H9 (cell line): ENCODE data around the gene SIGLEC1. TPM values are rescaled to one million over a fixed set of nuclear protein-coding genes. Genes with fewer than 3 reads are reported as not detected.
A peak's percentile ranks its signal among the peaks of the same experiment; 100 is the strongest.

Experiments
- DNase-seq: peaks from one replicate; pipeline ENCODE4 v3.0.0-alpha.2; 2017
- H2AFZ ChIP-seq: one replicate; pipeline ENCODE4 v1.6.1; 2013; ENCODE audit warnings: mild to moderate bottlenecking, low read length, control low read depth, moderate library complexity
- H2AK5ac ChIP-seq: 2 replicates; pipeline ENCODE4 v1.6.1; 2013; ENCODE audit warnings: low read length, control low read depth, mixed read lengths; ENCODE audit not compliant: insufficient read length
- H2BK120ac ChIP-seq: one replicate; pipeline ENCODE4 v1.6.1; 2013; ENCODE audit warnings: low read depth, mild to moderate bottlenecking, low read length, control low read depth, inconsistent platforms; ENCODE audit not compliant: poor library complexity, severe bottlenecking
- H2BK12ac ChIP-seq: 2 replicates; pipeline ENCODE4 v1.6.1; 2013; ENCODE audit warnings: low read length, control low read depth, mixed read lengths, low read depth; ENCODE audit not compliant: insufficient read length
- H2BK15ac ChIP-seq: 2 replicates; pipeline ENCODE4 v1.6.1; 2013; ENCODE audit warnings: low read depth, low read length, control low read depth
- H2BK20ac ChIP-seq: one replicate; pipeline ENCODE4 v1.6.1; 2013; ENCODE audit warnings: low read depth, mild to moderate bottlenecking, low read length, control low read depth, inconsistent platforms; ENCODE audit not compliant: poor library complexity, severe bottlenecking
- H2BK5ac ChIP-seq: 2 replicates; pipeline ENCODE4 v1.6.1; 2013; ENCODE audit warnings: low read length, control low read depth, mixed read lengths; ENCODE audit not compliant: insufficient read length
- H3K14ac ChIP-seq: 2 replicates; pipeline ENCODE4 v1.6.1; 2013; ENCODE audit warnings: low read length, control low read depth; ENCODE audit not compliant: insufficient read depth
- H3K18ac ChIP-seq: 2 replicates; pipeline ENCODE4 v1.6.1; 2013; ENCODE audit warnings: low read depth, mild to moderate bottlenecking, mixed read lengths, low read length, control low read depth; ENCODE audit not compliant: insufficient read length
- H3K23ac ChIP-seq: 2 replicates; pipeline ENCODE4 v1.6.1; 2013; ENCODE audit warnings: low read length, control low read depth, mixed read lengths, low read depth; ENCODE audit not compliant: insufficient read length
- H3K23me2 ChIP-seq: 2 replicates; pipeline ENCODE4 v1.6.1; 2013; ENCODE audit warnings: low read depth, mild to moderate bottlenecking, mixed read lengths, low read length, control low read depth; ENCODE audit not compliant: insufficient read length, poor library complexity, severe bottlenecking
- H3K27ac ChIP-seq: 2 replicates; pipeline ENCODE4 v1.5.1; 2013; ENCODE audit warnings: low read length, control low read depth, mixed read lengths, low read depth; ENCODE audit not compliant: insufficient read length
- H3K27me3 ChIP-seq: 2 replicates; pipeline ENCODE4 v1.6.1; 2013; ENCODE audit warnings: low read length, control low read depth, inconsistent platforms; ENCODE audit not compliant: insufficient read depth
- H3K4ac ChIP-seq: 2 replicates; pipeline ENCODE4 v1.6.1; 2013; ENCODE audit warnings: low read depth, mild to moderate bottlenecking, control low read depth, inconsistent platforms, low read length, moderate library complexity
- H3K4me1 ChIP-seq: 2 replicates; pipeline ENCODE4 v1.6.1; 2013; ENCODE audit warnings: low read length, control low read depth, inconsistent platforms; ENCODE audit not compliant: insufficient read depth
- H3K4me2 ChIP-seq: 2 replicates; pipeline ENCODE4 v1.6.1; 2013; ENCODE audit warnings: low read length, control low read depth, mixed read lengths; ENCODE audit not compliant: insufficient read length, insufficient read depth
- H3K56ac ChIP-seq: 2 replicates; pipeline ENCODE4 v1.6.1; 2013; ENCODE audit warnings: low read depth, mild to moderate bottlenecking, mixed read lengths, low read length, control low read depth; ENCODE audit not compliant: insufficient read length
- H3K79me1 ChIP-seq: 2 replicates; pipeline ENCODE4 v1.6.1; 2013; ENCODE audit warnings: low read depth, mild to moderate bottlenecking, moderate library complexity, low read length, control low read depth, inconsistent platforms; ENCODE audit not compliant: insufficient read depth, poor library complexity, severe bottlenecking
- H3K79me2 ChIP-seq: 2 replicates; pipeline ENCODE4 v1.6.1; 2013; ENCODE audit warnings: low read length, control low read depth, inconsistent platforms; ENCODE audit not compliant: insufficient read depth
- H3K9ac ChIP-seq: 2 replicates; pipeline ENCODE4 v1.6.1; 2013; ENCODE audit warnings: low read length, control low read depth, mixed read lengths; ENCODE audit not compliant: insufficient read length; ENCODE audit errors: extremely low read depth
- H3K9me3 ChIP-seq: one replicate; pipeline ENCODE4 v1.6.1; 2013; ENCODE audit warnings: low read depth, low read length, inconsistent platforms; ENCODE audit not compliant: control insufficient read depth
- H3T11ph ChIP-seq: one replicate; pipeline ENCODE4 v1.6.1; 2013; ENCODE audit warnings: mild to moderate bottlenecking, low read length, control low read depth, inconsistent platforms
- H4K20me1 ChIP-seq: one replicate; pipeline ENCODE4 v1.6.1; 2013; ENCODE audit not compliant: control insufficient read depth, insufficient read length, insufficient read depth
- H4K5ac ChIP-seq: 2 replicates; pipeline ENCODE4 v1.6.1; 2013; ENCODE audit warnings: low read depth, mild to moderate bottlenecking, mixed read lengths, low read length, control low read depth; ENCODE audit not compliant: insufficient read length
- H4K8ac ChIP-seq: replicated peaks from 2 replicates; pipeline ENCODE4 v1.6.1; 2013; ENCODE audit warnings: low read length, control low read depth, mixed read lengths, low read depth; ENCODE audit not compliant: insufficient read length
- H4K91ac ChIP-seq: 2 replicates; pipeline ENCODE4 v1.6.1; 2013; ENCODE audit warnings: low read depth, mild to moderate bottlenecking, moderate library complexity, mixed read lengths, low read length, control low read depth; ENCODE audit not compliant: insufficient read length
- H3K27ac Mint-ChIP-seq, 3 experiments: 2 replicates in 2 of 3; 3 replicates in 1 of 3; pipeline ENCODE4 v1.8.0; 2020 to 2021; ENCODE audit warnings: mixed read lengths in 3 of 3, mild to moderate bottlenecking in 1 of 3, moderate library complexity in 1 of 3
- H3K27me3 Mint-ChIP-seq: 2 replicates; pipeline ENCODE4 v1.8.0; 2021; ENCODE audit warnings: low read depth, mild to moderate bottlenecking, moderate library complexity, mixed read lengths
- H3K36me3 Mint-ChIP-seq, 3 experiments: 2 replicates in 2 of 3; 3 replicates in 1 of 3; pipeline ENCODE4 v1.8.0; 2020 to 2021; ENCODE audit warnings: low read depth in 3 of 3, mixed read lengths in 3 of 3; ENCODE audit not compliant: insufficient read depth in 1 of 3
- H3K4me1 Mint-ChIP-seq, 2 experiments: 2 replicates each; pipeline ENCODE4 v1.8.0; 2020; ENCODE audit warnings: mixed read lengths in 2 of 2
- H3K4me3 Mint-ChIP-seq, 2 experiments: 2 replicates in 1 of 2; 3 replicates in 1 of 2; pipeline ENCODE4 v1.8.0; 2020 to 2021; ENCODE audit warnings: mild to moderate bottlenecking in 2 of 2, mixed read lengths in 2 of 2, moderate library complexity in 1 of 2
- H3K9me3 Mint-ChIP-seq, 2 experiments: 2 replicates in 1 of 2; 3 replicates in 1 of 2; pipeline ENCODE4 v1.8.0; 2020; ENCODE audit warnings: mild to moderate bottlenecking in 2 of 2, mixed read lengths in 2 of 2, moderate library complexity in 1 of 2
- CTCF ChIP-seq: fragments of 200-600 bp; sonication (generic); conservative IDR thresholded peaks from 3 replicates; pipeline ENCODE4 v1.8.0; 2021; ENCODE audit warnings: antibody characterized with exemption, mild to moderate bottlenecking
- WGBS: extraction: QIAGEN DNeasy Blood & Tissue Kit; methylation state at CpG from one replicate; pipeline ENCODE4 v1.1.7; 2013; ENCODE audit warnings: missing lambda C conversion rate, low lambda C conversion rate, mixed read lengths; ENCODE audit not compliant: insufficient read length; ENCODE audit errors: extremely low coverage; 5-methylcytosine and 5-hydroxymethylcytosine counted together
- total RNA-seq: library from RNA; stranded (reverse); gene quantifications from 2 replicates; pipeline ENCODE4 v1.2.1, GENCODE V29; 2021

Gene SIGLEC1
- total RNA-seq, 1 experiment from 2014 or later = not detected

DNA sequence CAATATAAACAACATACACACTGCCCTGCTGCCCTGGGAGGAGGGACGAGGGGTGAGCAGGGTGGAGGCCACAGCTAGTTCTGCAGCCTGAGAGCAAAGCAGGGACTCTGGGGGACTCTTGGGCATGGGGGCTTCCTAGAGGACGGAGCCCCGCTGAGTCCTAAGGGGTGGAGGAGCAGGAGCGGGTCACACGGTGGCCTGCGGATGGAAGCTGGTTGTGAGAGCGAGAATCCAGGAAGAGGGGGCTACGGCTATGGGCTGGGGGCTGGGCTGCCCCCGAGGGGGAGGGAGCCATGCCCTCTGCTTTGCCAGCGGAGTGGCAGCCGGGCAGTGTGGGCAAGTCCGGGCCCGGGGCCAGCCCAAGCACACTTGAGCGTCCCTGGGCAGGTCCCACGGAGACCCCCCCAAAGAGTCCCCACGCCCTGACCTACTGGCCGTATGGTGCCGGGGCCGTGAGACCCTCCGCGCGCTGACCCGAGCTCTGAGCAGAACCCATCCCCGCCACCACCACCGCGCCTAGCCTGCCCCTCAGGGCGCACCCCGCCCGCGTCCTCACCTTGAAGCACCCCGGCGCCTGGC, 31.0 kb downstream of the SIGLEC1 start:
- peaks cover 22 to 37% of the 10 kb centered on the region in 2 experiments for H3K4me1 Mint-ChIP-seq
- H2AFZ ChIP-seq = no peak overlapping the region

More for the DNA sequence above, 31.0 kb downstream of the SIGLEC1 start:
- H3K9me3 Mint-ChIP-seq = no peaks in the 10 kb centered on the region; a peak in 1 of 5 replicates
- peaks cover 13% of the 10 kb centered on the region for H3K23me2 ChIP-seq
- H4K91ac ChIP-seq = no peak overlapping the region
- peaks cover 4% of the 10 kb centered on the region; the same call in 1 of the 2 replicates for H3K4me1 ChIP-seq
- no peaks in the 10 kb centered on the region for H3K9me3 ChIP-seq
- H3K27ac Mint-ChIP-seq = no peak overlapping the region
- no peak for TF ChIP-seq CTCF
- H3K27ac ChIP-seq = no peak overlapping the region
- H2BK12ac ChIP-seq = no peak overlapping the region
- H4K5ac ChIP-seq = no peak overlapping the region
- H3K79me1 ChIP-seq = no peaks in the 10 kb centered on the region
- no peak overlapping the region for H3K18ac ChIP-seq
- H2BK120ac ChIP-seq = no peak overlapping the region
- H2BK20ac ChIP-seq = no peak overlapping the region
- no peak overlapping the region for H4K8ac ChIP-seq
- H2BK15ac ChIP-seq = no peak overlapping the region
- no peak overlapping the region for H3K9ac ChIP-seq
- H3K27me3 Mint-ChIP-seq = peaks cover 50% of the 10 kb centered on the region
- no peaks in the 10 kb centered on the region for H4K20me1 ChIP-seq
- H3K79me2 ChIP-seq = no peaks in the 10 kb centered on the region
- H2AK5ac ChIP-seq = no peak overlapping the region
- no peak overlapping the region for H3K4ac ChIP-seq
- DNase-seq = no peak
- no peaks in the 10 kb centered on the region for H3K36me3 Mint-ChIP-seq
- H2BK5ac ChIP-seq = no peak overlapping the region
- H3K14ac ChIP-seq = no peak overlapping the region; the same call in 1 of the 2 replicates
- H3K4me3 Mint-ChIP-seq = peak overlapping the region; percentile 55 to 84
- peak overlapping the region; percentile 84 for H3K4me2 ChIP-seq
- no peak overlapping the region for H3K56ac ChIP-seq
- H3T11ph ChIP-seq = no peak overlapping the region
- WGBS = no CpG with 5 or more reads among the region's 32 CpGs
- H3K27me3 ChIP-seq = no peaks in the 10 kb centered on the region; the same call in 1 of the 2 replicates
- no peak overlapping the region for H3K23ac ChIP-seq
